ENCODE data around the gene MARCHF3.
"Not testable (repeated sequence)": the region's sequence is repeated elsewhere in the genome, so short reads cannot be mapped to it uniquely, and the experiment has no call there.

MARCHF3 gene

GRCh38 chr5:126947146-126948010 lies 83.0 kb downstream of the MARCHF3 start:
- DNase-seq (ENCODE audit: low read depth) = no peak
- no peak overlapping the region for H3K4me3 ChIP-seq (ENCODE audit: low read length)
- no peak for TF ChIP-seq CTCF (conservative IDR thresholded peaks at IDR 0.05; ENCODE audit: low read depth, low read length)

GRCh38 chr5:126942908-126943307 lies 87.5 kb downstream of the MARCHF3 start:
- DNase-seq (ENCODE audit: low read depth); H3K4me3 ChIP-seq (ENCODE audit: low read length): not testable (repeated sequence)

GRCh38 chr5:126941403-126941802 lies 89.0 kb downstream of the MARCHF3 start:
- no peak overlapping the region for H3K4me3 ChIP-seq (ENCODE audit: low read length)
- TF ChIP-seq CTCF (conservative IDR thresholded peaks at IDR 0.05; ENCODE audit: low read depth, low read length) = no peak
- DNase-seq (ENCODE audit: low read depth) = no peak

- no peak for TF ChIP-seq CTCF (conservative IDR thresholded peaks at IDR 0.05; ENCODE audit: low read depth, low read length)
- DNase-seq (ENCODE audit: low read depth) = no peak
- H3K4me3 ChIP-seq (ENCODE audit: low read length) = no peak overlapping the region
These were observed 90.5 kb downstream of the MARCHF3 start for GRCh38 chr5:126939887-126940286.

- H3K4me3 ChIP-seq (ENCODE audit: low read length) = no peak overlapping the region
- no peak for TF ChIP-seq CTCF (conservative IDR thresholded peaks at IDR 0.05; ENCODE audit: low read depth, low read length)
- no peak for DNase-seq (ENCODE audit: low read depth)
These were observed 91.9 kb downstream of the MARCHF3 start for GRCh38 chr5:126938466-126938865.

- DNase-seq (ENCODE audit: low read depth) = no peak
- H3K4me3 ChIP-seq (ENCODE audit: low read length) = no peak overlapping the region
- no peak for TF ChIP-seq CTCF (conservative IDR thresholded peaks at IDR 0.05; ENCODE audit: low read depth, low read length)
These were observed 92.6 kb downstream of the MARCHF3 start for GRCh38 chr5:126937771-126938170.

- no peak overlapping the region for H3K4me3 ChIP-seq (ENCODE audit: low read length)
- DNase-seq (ENCODE audit: low read depth) = no peak
- no peak for TF ChIP-seq CTCF (conservative IDR thresholded peaks at IDR 0.05; ENCODE audit: low read depth, low read length)
These were observed 93.5 kb downstream of the MARCHF3 start for GRCh38 chr5:126936775-126937418.
